ENCODE results near the gene HDLBP.
"Not testable (repeated sequence)": the region's sequence is repeated elsewhere in the genome, so short reads cannot be mapped to it uniquely, and the experiment has no call there.

The HDLBP gene

GRCh38 chr2:241302759-241303651 is 12.5 kb downstream of the HDLBP start:
- no peak for TF ChIP-seq CTCF (IDR thresholded peaks at IDR 0.05)
- H3K27ac ChIP-seq = no peak overlapping the region
- H3K4me3 ChIP-seq = no peak overlapping the region
- no peak for DNase-seq (ENCODE audit: low spot score)

- Histone ChIP-seq H3K27ac (no peak overlapping the region), H3K4me3 (no peak overlapping the region)
- DNase-seq (ENCODE audit: low spot score) = no peak
- TF ChIP-seq CTCF (IDR thresholded peaks at IDR 0.05) = no peak
Observed at GRCh38 chr2:241302083-241302482, 13.4 kb downstream of the HDLBP start.

GRCh38 chr2:241300000-241300399 is 15.5 kb downstream of the HDLBP start:
- TF ChIP-seq CTCF (IDR thresholded peaks at IDR 0.05) = no peak
- H3K27ac ChIP-seq = no peak overlapping the region
- DNase-seq (ENCODE audit: low spot score) = no peak
- no peak overlapping the region for H3K4me3 ChIP-seq

- H3K4me3 ChIP-seq = no peak overlapping the region
- H3K27ac ChIP-seq = no peak overlapping the region
- DNase-seq (ENCODE audit: low spot score) = no peak
- no peak for TF ChIP-seq CTCF (IDR thresholded peaks at IDR 0.05)
Observed at GRCh38 chr2:241298673-241299072, 16.8 kb downstream of the HDLBP start.

- no peak for TF ChIP-seq CTCF (IDR thresholded peaks at IDR 0.05)
- no peak for DNase-seq (ENCODE audit: low spot score)
- Histone ChIP-seq H3K27ac (no peak overlapping the region), H3K4me3 (no peak overlapping the region)
Observed at GRCh38 chr2:241296767-241297166, 18.7 kb downstream of the HDLBP start.

GRCh38 chr2:241295326-241296095 is 20.0 kb downstream of the HDLBP start:
- no peak overlapping the region for H3K4me3 ChIP-seq
- no peak for TF ChIP-seq CTCF (IDR thresholded peaks at IDR 0.05)
- no peak overlapping the region for H3K27ac ChIP-seq
- DNase-seq (ENCODE audit: low spot score) = no peak

GRCh38 chr2:241293378-241293797 is 22.1 kb downstream of the HDLBP start:
- H3K27ac ChIP-seq; DNase-seq (ENCODE audit: low spot score); H3K4me3 ChIP-seq: not testable (repeated sequence)

Data from coronary artery (tissue), 2 donors.